GDM1 (cell line): ENCODE data around the gene SRSF3.

Experiments
- DNase-seq: peaks from one replicate; lab custom pipeline; 2025; lab: John Stamatoyannopoulos, UW

SRSF3 gene

GRCh38 chr6:36623547-36624459, 29.6 kb downstream of the SRSF3 start:
- peak; percentile 69 for DNase-seq

GRCh38 chr6:36624461-36625157, 30.4 kb downstream of the SRSF3 start:
- DNase-seq, result no peak

GRCh38 chr6:36625158-36625919, 31.2 kb downstream of the SRSF3 start:
- DNase-seq, result no peak

GRCh38 chr6:36626636-36627035, 32.5 kb downstream of the SRSF3 start:
- no peak for DNase-seq

GRCh38 chr6:36627141-36627540, 33.0 kb downstream of the SRSF3 start:
- DNase-seq, result no peak

GRCh38 chr6:36627801-36628246, 33.7 kb downstream of the SRSF3 start:
- DNase-seq, result no peak

- no peak for DNase-seq
Observed at GRCh38 chr6:36629784-36630183, 35.6 kb downstream of the SRSF3 start.

- no peak for DNase-seq
Observed at GRCh38 chr6:36631326-36632011, 37.3 kb downstream of the SRSF3 start.

GRCh38 chr6:36633370-36633769, 39.2 kb downstream of the SRSF3 start:
- no peak for DNase-seq

GRCh38 chr6:36633915-36634314, 39.8 kb downstream of the SRSF3 start:
- DNase-seq, result no peak

GRCh38 chr6:36634317-36635108, 40.4 kb downstream of the SRSF3 start:
- DNase-seq, result no peak

GRCh38 chr6:36636283-36636682, 42.1 kb downstream of the SRSF3 start:
- no peak for DNase-seq

- DNase-seq, result no peak
Observed at GRCh38 chr6:36636687-36637418, 42.7 kb downstream of the SRSF3 start.

- no peak for DNase-seq
Observed at GRCh38 chr6:36638579-36638978, 44.4 kb downstream of the SRSF3 start.

GRCh38 chr6:36639171-36639808, 45.1 kb downstream of the SRSF3 start:
- no peak for DNase-seq

GRCh38 chr6:36641543-36641942, 47.4 kb downstream of the SRSF3 start:
- no peak for DNase-seq

GRCh38 chr6:36642913-36643817, 49.0 kb downstream of the SRSF3 start:
- no peak for DNase-seq

GRCh38 chr6:36643977-36644376, 49.8 kb downstream of the SRSF3 start:
- no peak for DNase-seq

- no peak for DNase-seq
Observed at GRCh38 chr6:36649086-36649485, 54.9 kb downstream of the SRSF3 start.
